A549 (cell line): ENCODE data around the gene CA10.

Experiments
- BHLHE40 ChIP-seq: IDR thresholded peaks from 2 replicates; pipeline ENCODE4 v1.6.1; 2012; ENCODE audit warnings: low read depth, low read length, inconsistent platforms
- CTCF ChIP-seq: fragments of >200 bp; sonication (Bioruptor Twin); formaldehyde crosslinking; IDR thresholded peaks from 3 replicates; pipeline ENCODE4 v1.5.1; 2016
- FOSB ChIP-seq: fragments of 250-450 bp; sonication (Bioruptor Pico); IDR thresholded peaks from 2 replicates; pipeline ENCODE4 v1.5.0; 2020; ENCODE audit warnings: mild to moderate bottlenecking, moderate library complexity
- HMGXB4 ChIP-seq: fragments of 250-450 bp; sonication (Bioruptor Pico); IDR thresholded peaks from 2 replicates; pipeline ENCODE4 v1.5.0; 2021; ENCODE audit warnings: mild to moderate bottlenecking, moderate library complexity, borderline replicate concordance
- MAX ChIP-seq: IDR thresholded peaks from 2 replicates; pipeline ENCODE4 v1.6.1; 2012
- POLR2A ChIP-seq: IDR thresholded peaks from 2 replicates; pipeline ENCODE4 v1.6.1; 2012; ENCODE audit warnings: mild to moderate bottlenecking, low read length
- REST ChIP-seq: fragments of 200-600 bp; sonication (generic); IDR thresholded peaks from 2 replicates; pipeline ENCODE4 v1.6.1; 2016; ENCODE audit warnings: antibody characterized with exemption, mild to moderate bottlenecking, moderate library complexity

GRCh38 chr17:52035336-52035915, 123.1 kb downstream of the CA10 start:
- no peak for TF ChIP-seq MAX
- TF ChIP-seq CTCF = no peak
- TF ChIP-seq HMGXB4 (CRISPR knock-in tag) = no peak
- TF ChIP-seq POLR2A = no peak
- TF ChIP-seq REST = no peak
- TF ChIP-seq FOSB = no peak
- no peak for TF ChIP-seq BHLHE40
